Hypothalamus (tissue), 51 donors: ENCODE data around the gene TMEM8B.
"Not testable (repeated sequence)": the region's sequence is repeated elsewhere in the genome, so short reads cannot be mapped to it uniquely, and the experiment has no call there.

ENCODE experiments used
- DNase-seq, 51 donors: peaks; one replicate each; lab custom pipeline; 2025; lab: John Stamatoyannopoulos, UW

The TMEM8B gene

DNA sequence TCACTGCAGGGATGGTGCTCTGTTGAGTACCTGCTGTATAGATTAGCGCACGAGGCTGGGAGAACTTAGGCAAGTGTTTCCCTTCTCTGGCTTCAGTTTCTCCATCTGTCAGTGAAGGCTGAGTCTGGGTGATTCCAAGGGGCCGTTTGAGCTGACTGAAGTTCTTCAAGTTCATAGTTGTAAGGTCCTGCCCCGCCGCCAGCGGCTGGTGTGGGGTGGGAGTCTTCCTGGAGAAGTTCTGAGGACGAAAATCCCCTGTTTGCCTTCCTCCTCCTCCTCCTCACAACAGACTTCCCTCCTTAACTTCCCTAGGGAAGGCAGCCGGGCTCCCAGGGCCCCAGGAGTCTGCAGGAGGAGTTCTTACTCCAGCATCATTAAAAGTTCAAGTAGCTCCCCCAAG lies 75.3 kb downstream of the TMEM8B start:
- no peak for DNase-seq

- DNase-seq = no peak
Measured at GRCh38 chr9:35905051-35905781, 76.2 kb downstream of the TMEM8B start.

DNA sequence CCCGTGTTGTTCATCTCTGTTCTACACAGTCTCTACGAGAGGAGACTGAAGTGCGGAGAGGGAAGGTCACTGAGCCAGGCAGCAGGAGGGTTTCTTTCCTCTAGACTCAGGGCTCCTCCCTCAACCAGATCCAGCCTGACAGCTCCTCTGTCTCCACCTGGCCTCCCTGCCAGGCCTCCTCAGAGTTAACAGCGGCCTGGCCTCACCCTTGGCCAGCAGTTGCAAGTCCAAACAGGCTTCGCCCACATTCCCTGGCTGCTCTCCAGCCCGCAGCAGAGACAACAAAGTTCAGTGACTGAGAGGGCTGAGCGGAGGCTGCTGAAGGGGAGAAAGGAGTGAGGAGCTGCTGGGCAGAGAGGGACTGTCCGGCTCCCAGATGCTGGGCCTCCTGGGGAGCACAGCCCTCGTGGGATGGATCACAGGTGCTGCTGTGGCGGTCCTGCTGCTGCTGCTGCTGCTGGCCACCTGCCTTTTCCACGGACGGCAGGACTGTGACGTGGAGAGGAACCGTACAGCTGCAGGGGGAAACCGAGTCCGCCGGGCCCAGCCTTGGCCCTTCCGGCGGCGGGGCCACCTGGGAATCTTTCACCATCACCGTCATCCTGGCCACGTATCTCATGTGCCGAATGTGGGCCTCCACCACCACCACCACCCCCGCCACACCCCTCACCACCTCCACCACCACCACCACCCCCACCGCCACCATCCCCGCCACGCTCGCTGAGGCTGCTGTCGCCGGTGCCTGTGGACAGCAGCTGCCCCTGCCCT lies 77.1 kb downstream of the TMEM8B start, which contains the start of gene HRCT1:
Gene HRCT1, plus strand, starts transcription at position 291 of the 768 bp plus-strand sequence. Its CDS starts 86 bp downstream, at position 377.
- DNase-seq = peak in 9 of 51 donors; percentile 9 to 40 (median 31)

DNA sequence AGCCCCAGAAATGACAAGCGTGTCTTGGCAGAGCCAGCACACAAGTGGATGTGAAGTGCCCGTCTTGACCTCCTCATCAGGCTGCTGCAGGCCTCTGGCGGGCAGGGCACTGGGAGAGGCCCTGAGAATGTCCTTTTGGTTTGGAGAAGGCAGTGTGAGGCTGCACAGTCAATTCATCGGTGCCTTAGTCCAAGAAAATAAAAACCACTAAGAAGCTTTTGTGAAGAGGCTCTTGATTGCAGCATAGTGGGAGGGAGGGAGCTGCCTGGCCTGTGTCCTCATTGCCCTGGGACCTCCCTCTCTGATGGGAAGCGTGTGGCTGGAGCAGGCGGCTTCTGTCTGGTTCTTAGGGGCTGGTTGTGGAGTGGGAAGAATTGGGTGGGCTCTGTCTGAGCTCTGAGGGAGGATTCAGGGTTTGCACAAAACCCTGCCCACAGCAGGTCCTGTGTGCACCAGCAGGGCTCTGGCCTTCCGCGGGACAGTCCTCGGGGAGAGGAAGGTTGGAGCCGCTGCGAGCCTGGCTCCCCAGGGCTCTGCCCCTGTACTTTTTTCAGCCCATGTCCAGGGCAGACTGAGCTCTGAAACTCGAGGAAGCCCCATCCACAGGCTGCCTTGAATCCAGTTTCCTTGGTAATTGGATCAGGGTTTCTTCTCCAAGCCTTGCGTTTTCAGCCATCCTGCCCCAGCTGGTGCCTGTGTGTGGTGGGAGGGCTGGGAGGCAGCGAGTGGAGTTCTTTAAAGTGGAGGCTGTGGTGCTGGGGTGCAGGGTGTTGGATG lies 78.1 kb downstream of the TMEM8B start:
- peak in 3 of 51 donors; percentile 12 to 42 (median 20) for DNase-seq

- peak in 7 of 51 donors; percentile 4 to 40 (median 22) for DNase-seq
Measured at GRCh38 chr9:35907711-35908503, 78.9 kb downstream of the TMEM8B start.

- DNase-seq = no peak
Measured at GRCh38 chr9:35908504-35909125, 79.6 kb downstream of the TMEM8B start.

DNA sequence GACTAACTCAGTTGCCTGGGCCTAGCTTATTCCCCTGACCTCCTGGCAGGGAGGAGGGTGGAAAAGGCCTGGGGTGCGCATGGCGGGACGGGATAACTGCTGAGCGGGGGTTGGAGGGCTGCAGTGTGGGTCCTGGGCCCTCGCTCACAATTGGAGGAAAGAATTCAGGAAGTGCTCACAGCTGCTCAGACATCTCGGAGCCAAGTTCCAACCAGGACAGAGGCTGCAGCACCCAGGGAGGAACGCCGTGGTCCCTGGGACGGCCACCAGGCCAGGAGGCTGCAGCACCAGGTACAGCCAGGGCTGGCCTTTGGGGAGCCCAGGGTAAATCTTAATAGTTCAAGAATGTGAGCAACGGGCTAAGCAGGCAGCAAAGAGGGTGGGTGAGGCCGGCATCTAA lies 80.2 kb downstream of the TMEM8B start, which contains the start of gene SPAAR:
Gene SPAAR, plus strand, starts transcription at position 217 of the 400 bp plus-strand sequence. CDS start 974 bp downstream, outside the sequence.
- DNase-seq = no peak

GRCh38 chr9:35909687-35910612 lies 80.9 kb downstream of the TMEM8B start:
- DNase-seq = no peak

- no peak for DNase-seq
Measured at GRCh38 chr9:35910613-35911359, 81.8 kb downstream of the TMEM8B start.

- no peak for DNase-seq
Measured at GRCh38 chr9:35911690-35912089, 82.7 kb downstream of the TMEM8B start.

DNA sequence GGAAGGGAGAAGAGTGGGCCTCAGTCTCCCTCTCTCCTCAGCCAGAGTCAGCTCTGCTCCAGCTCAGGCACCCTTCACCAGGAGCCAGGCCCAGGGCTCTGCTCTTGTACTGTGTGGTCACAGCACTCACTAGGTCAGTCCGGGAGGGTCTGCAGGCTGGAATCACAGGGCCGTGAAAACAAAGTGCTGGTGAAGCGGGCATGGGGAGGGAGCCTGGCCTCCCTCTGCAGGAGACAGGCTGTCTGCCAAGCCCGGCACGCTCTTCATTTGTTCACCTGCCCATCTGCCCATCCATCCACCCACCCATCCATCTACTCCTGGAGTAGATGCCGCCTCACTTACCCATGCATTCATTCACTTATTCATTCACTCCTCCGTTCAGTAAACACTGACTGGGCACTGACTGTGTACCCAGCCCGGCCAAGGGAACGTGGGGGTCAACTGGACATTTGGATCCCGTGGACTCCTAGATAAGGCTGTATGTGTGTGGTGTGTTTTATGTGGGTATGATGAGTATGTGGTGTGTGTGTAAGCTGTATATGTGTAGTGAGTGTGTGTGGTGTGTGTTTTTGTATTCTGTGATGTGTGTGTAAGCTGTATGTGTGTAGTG lies 83.9 kb downstream of the TMEM8B start:
- no peak for DNase-seq

- DNase-seq = not testable (repeated sequence)
Measured at GRCh38 chr9:35913429-35913828, 84.4 kb downstream of the TMEM8B start.

DNA sequence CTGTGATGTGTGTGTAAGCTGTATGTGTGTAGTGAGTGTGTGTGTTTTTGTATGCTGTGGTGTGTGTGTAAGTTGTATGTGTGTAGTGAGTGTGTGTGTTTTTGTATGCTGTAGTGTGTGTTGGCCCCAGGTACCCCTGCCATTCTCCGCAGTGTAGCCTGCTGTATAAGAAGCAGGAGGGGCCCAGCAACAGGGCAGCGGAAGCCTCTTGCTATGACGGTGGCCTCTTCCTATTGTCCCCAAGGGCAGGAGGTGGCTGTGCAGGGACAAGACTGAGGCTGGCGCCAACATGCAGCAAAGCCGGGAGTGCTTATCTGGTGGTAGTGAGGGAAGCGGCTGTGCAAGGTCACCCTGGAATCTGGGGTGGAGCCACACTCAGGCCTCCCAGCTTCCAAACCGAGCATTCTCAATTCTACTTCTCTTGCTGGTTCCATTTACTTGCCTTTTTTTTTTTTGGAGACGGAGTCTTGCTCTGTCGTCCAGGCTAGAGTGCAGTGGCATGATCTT lies 85.3 kb downstream of the TMEM8B start:
- DNase-seq = no peak
